Trophoblast cell (in vitro differentiated cells and primary cell): Measurements from ENCODE around the gene NTF4.
"Not testable (repeated sequence)": the region's sequence is repeated elsewhere in the genome, so short reads cannot be mapped to it uniquely, and the experiment has no call there.

Source experiments
- DNase-seq, 2 donors: peaks; one replicate each; pipeline ENCODE4 v3.0.0-alpha.2; 2016
- H2AFZ ChIP-seq: 2 replicates; pipeline ENCODE4 v1.6.1; 2013; ENCODE audit warnings: low read length, moderate library complexity, mild to moderate bottlenecking; ENCODE audit not compliant: insufficient read depth, poor library complexity
- H2AK5ac ChIP-seq: 2 replicates; pipeline ENCODE4 v1.6.1; 2013; ENCODE audit warnings: mild to moderate bottlenecking, low read length
- H2BK120ac ChIP-seq: 2 replicates; pipeline ENCODE4 v1.6.1; 2013; ENCODE audit warnings: low read length, mild to moderate bottlenecking, moderate library complexity; ENCODE audit not compliant: insufficient read depth, poor library complexity
- H2BK12ac ChIP-seq: 2 replicates; pipeline ENCODE4 v1.6.1; 2013; ENCODE audit warnings: mild to moderate bottlenecking, low read length, moderate library complexity
- H2BK5ac ChIP-seq: 2 replicates; pipeline ENCODE4 v1.6.1; 2013; ENCODE audit warnings: low read length, low read depth, moderate library complexity, mild to moderate bottlenecking; ENCODE audit not compliant: poor library complexity
- H3K14ac ChIP-seq: 2 replicates; pipeline ENCODE4 v1.6.1; 2013; ENCODE audit warnings: mild to moderate bottlenecking, low read length
- H3K18ac ChIP-seq: 2 replicates; pipeline ENCODE4 v1.6.1; 2013; ENCODE audit warnings: mild to moderate bottlenecking, low read length
- H3K23ac ChIP-seq: 2 replicates; pipeline ENCODE4 v1.6.1; 2013; ENCODE audit warnings: low read length
- H3K27ac ChIP-seq: 2 replicates; pipeline ENCODE4 v1.5.1; 2013; ENCODE audit warnings: low read depth, mild to moderate bottlenecking, inconsistent platforms, low read length, moderate library complexity
- H3K27me3 ChIP-seq: 2 replicates; pipeline ENCODE4 v1.6.1; 2013; ENCODE audit warnings: inconsistent platforms, mild to moderate bottlenecking, low read length, moderate library complexity; ENCODE audit not compliant: insufficient read depth
- H3K36me3 ChIP-seq, 2 experiments: 1 replicate in 1 of 2; 2 replicates in 1 of 2; pipeline ENCODE4 v1.6.1; 2013; ENCODE audit warnings: low read length in 2 of 2, mild to moderate bottlenecking in 2 of 2, moderate library complexity in 1 of 2; ENCODE audit not compliant: insufficient read depth in 2 of 2, control insufficient read depth in 1 of 2
- H3K4ac ChIP-seq: 2 replicates; pipeline ENCODE4 v1.6.1; 2013; ENCODE audit warnings: low read depth, mild to moderate bottlenecking, low read length, moderate library complexity
- H3K4me1 ChIP-seq, 2 experiments: 1 replicate in 1 of 2; 2 replicates in 1 of 2; pipeline ENCODE4 v1.6.1; 2013; ENCODE audit warnings: low read length in 2 of 2, mild to moderate bottlenecking in 2 of 2, moderate library complexity in 1 of 2; ENCODE audit not compliant: insufficient read depth in 2 of 2, control insufficient read depth in 1 of 2
- H3K4me2 ChIP-seq: 2 replicates; pipeline ENCODE4 v1.6.1; 2013; ENCODE audit warnings: inconsistent platforms, mild to moderate bottlenecking, low read length, moderate library complexity
- H3K4me3 ChIP-seq: 2 replicates; pipeline ENCODE4 v1.5.1; 2013; ENCODE audit warnings: mild to moderate bottlenecking, low read depth, low read length, inconsistent platforms
- H3K79me1 ChIP-seq: one replicate; pipeline ENCODE4 v1.6.1; 2013; ENCODE audit warnings: low read length
- H3K79me2 ChIP-seq: 2 replicates; pipeline ENCODE4 v1.6.1; 2013; ENCODE audit warnings: low read length, mild to moderate bottlenecking; ENCODE audit not compliant: control insufficient read depth, insufficient read depth, poor library complexity
- H3K9ac ChIP-seq: 2 replicates; pipeline ENCODE4 v1.6.1; 2013; ENCODE audit warnings: mild to moderate bottlenecking, low read length
- H3K9me3 ChIP-seq: 2 replicates; pipeline ENCODE4 v1.6.1; 2013; ENCODE audit warnings: low read depth, mild to moderate bottlenecking, control low read depth, inconsistent platforms, low read length; ENCODE audit not compliant: insufficient read depth
- H4K12ac ChIP-seq: 2 replicates; pipeline ENCODE4 v1.6.1; 2013; ENCODE audit warnings: low read depth, mild to moderate bottlenecking, low read length, moderate library complexity
- H4K8ac ChIP-seq: 2 replicates; pipeline ENCODE4 v1.6.1; 2013; ENCODE audit warnings: low read depth, mild to moderate bottlenecking, low read length, moderate library complexity
- H4K91ac ChIP-seq: one replicate; pipeline ENCODE4 v1.6.1; 2013; ENCODE audit warnings: low read depth, mild to moderate bottlenecking, low read length, moderate library complexity
- WGBS: extraction: QIAGEN DNeasy Blood & Tissue Kit; methylation state at CpG from one replicate; pipeline ENCODE4 v1.1.7; 2013; ENCODE audit warnings: missing lambda C conversion rate; ENCODE audit not compliant: insufficient read length, insufficient coverage; ENCODE audit errors: extremely low coverage; 5-methylcytosine and 5-hydroxymethylcytosine counted together

NTF4 gene

DNA sequence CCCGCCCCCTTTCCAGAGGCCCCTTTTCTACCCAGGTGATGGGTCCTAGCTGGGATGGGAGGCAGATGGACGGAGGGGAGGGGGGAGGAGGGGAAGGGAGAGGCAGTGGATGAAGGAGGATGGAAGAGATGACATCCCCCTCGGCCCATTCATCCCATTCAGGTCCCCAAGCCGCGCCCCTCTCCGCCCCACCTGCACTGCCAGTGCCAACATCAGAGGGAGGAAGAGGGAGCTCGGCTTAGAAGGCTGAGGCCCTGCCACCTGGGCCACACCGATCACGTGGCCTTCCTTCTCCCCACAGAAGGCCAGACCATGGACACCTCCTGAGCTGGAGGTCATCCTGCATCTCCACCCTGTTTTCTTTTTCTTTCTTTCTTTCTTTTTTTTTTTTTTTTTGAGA, 35.9 kb downstream of the NTF4 start:
- not testable (repeated sequence) for DNase-seq, H2AK5ac ChIP-seq, H3K18ac ChIP-seq, H3K4me3 ChIP-seq, H3K4me2 ChIP-seq, H4K91ac ChIP-seq, H3K14ac ChIP-seq, H3K36me3 ChIP-seq, H2BK120ac ChIP-seq, H3K9me3 ChIP-seq, H4K8ac ChIP-seq, H4K12ac ChIP-seq, H3K23ac ChIP-seq, H2BK5ac ChIP-seq, H3K4me1 ChIP-seq, H2AFZ ChIP-seq, H2BK12ac ChIP-seq, H3K27ac ChIP-seq, H3K27me3 ChIP-seq, H3K9ac ChIP-seq, H3K79me2 ChIP-seq, H3K79me1 ChIP-seq, H3K4ac ChIP-seq
- WGBS: no CpG with 5 or more reads among the region's 9 CpGs

DNA sequence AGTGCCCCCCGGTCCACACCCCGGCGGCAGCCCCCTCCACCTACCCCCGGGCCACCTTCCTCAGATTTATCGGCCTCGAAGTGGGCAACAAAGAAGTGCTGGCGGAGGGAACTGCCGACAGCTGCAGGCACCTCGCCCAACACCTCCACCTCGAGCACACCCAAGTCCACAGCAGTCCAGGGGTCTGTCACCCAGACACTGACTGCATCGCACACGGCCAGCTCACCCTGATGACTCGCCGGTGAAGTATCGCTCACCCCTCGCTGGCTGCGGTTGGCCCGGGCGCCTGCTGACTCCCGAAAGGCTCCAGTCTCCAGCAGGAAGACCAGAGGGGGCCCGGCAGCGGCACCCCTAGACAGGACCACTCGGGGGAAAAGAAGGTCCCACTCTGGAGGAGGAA, 39.0 kb downstream of the NTF4 start:
- not testable (repeated sequence) for H2BK12ac ChIP-seq, H3K4ac ChIP-seq, H3K23ac ChIP-seq, H2BK120ac ChIP-seq, H2AFZ ChIP-seq, H3K27ac ChIP-seq, H3K27me3 ChIP-seq, DNase-seq, H3K9ac ChIP-seq, H4K91ac ChIP-seq, H3K14ac ChIP-seq, H2AK5ac ChIP-seq, H3K36me3 ChIP-seq, H3K9me3 ChIP-seq, H2BK5ac ChIP-seq, H3K79me1 ChIP-seq, H3K79me2 ChIP-seq, H3K4me2 ChIP-seq, H3K4me3 ChIP-seq, H4K8ac ChIP-seq, H4K12ac ChIP-seq, H3K18ac ChIP-seq, H3K4me1 ChIP-seq
- no CpG with 5 or more reads among the region's 23 CpGs for WGBS

GRCh38 chr19:49025088-49025487, 39.5 kb downstream of the NTF4 start:
- H4K12ac ChIP-seq: not testable (repeated sequence)

DNA sequence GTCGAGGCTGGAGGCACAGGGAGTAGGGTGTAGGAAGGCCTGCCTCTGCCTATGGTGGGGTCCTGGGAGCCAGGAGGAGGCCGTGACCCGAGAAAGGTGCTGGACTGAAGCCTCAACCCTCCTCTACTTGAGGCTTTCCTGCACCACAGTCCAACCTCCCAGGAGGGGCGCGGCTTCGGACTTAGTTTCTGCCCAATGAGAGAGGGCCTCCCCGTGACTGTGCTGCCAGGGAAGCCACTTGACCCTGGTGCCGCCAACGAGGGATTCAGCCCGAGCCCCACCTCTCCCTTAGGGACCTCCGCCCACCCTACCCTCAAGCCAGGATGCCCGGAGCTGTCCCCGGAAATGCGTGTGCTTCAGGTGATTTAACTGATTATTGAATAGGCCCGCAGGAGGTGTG, 40.4 kb downstream of the NTF4 start, which contains the start of gene CGB3:
Gene CGB3, minus strand, starts transcription at position 101 of the 400 bp plus-strand sequence. CDS start 362 bp downstream, outside the sequence.
- not testable (repeated sequence) for H3K4ac ChIP-seq

More at GRCh38 chr19:49025088-49025487, 39.5 kb downstream of the NTF4 start:
- not testable (repeated sequence) for H3K4ac ChIP-seq, DNase-seq, H3K36me3 ChIP-seq, H3K4me1 ChIP-seq, H3K79me1 ChIP-seq, H2BK120ac ChIP-seq, H2BK5ac ChIP-seq, H3K14ac ChIP-seq, H2AK5ac ChIP-seq, H3K4me3 ChIP-seq, H3K79me2 ChIP-seq, H3K27ac ChIP-seq, H2BK12ac ChIP-seq, H2AFZ ChIP-seq, H3K9ac ChIP-seq, H3K23ac ChIP-seq, H4K8ac ChIP-seq, H3K4me2 ChIP-seq, H4K91ac ChIP-seq, H3K27me3 ChIP-seq, H3K18ac ChIP-seq, H3K9me3 ChIP-seq
- no CpG with 5 or more reads among the region's 6 CpGs for WGBS

More for the DNA sequence above, 40.4 kb downstream of the NTF4 start, which contains the start of gene CGB3:
- H4K12ac ChIP-seq, DNase-seq, H3K23ac ChIP-seq, H2BK12ac ChIP-seq, H3K9me3 ChIP-seq, H3K18ac ChIP-seq, H4K8ac ChIP-seq, H4K91ac ChIP-seq, H3K27ac ChIP-seq, H2AFZ ChIP-seq, H3K9ac ChIP-seq, H3K14ac ChIP-seq, H3K4me2 ChIP-seq, H3K4me1 ChIP-seq, H2BK120ac ChIP-seq, H2BK5ac ChIP-seq, H3K36me3 ChIP-seq, H2AK5ac ChIP-seq, H3K79me2 ChIP-seq, H3K27me3 ChIP-seq, H3K4me3 ChIP-seq, H3K79me1 ChIP-seq: not testable (repeated sequence)
- no CpG with 5 or more reads among the region's 15 CpGs for WGBS
